CD4-positive, alpha-beta T cell (primary cell): ENCODE results near the gene DNMT3A. TPM values are rescaled to one million over a fixed set of nuclear protein-coding genes. Genes with fewer than 3 reads are reported as not detected.

ENCODE experiments used
- ATAC-seq: fragments of 200-7000 bp; cut with Tn5 transposase; one replicate; pipeline ENCODE4 v1.10.0; 2022; ENCODE audit warnings: mild to moderate bottlenecking; ENCODE audit not compliant: poor library complexity
- CTCF ChIA-PET: fragments of 350-600 bp; sonication (Branson Sonifier 250); formaldehyde crosslinking; loops from one replicate; lab custom pipeline; 2021; ENCODE audit warnings: antibody characterized with exemption, inconsistent platforms; lab: Charles Lee
- POLR2A ChIA-PET: fragments of 350-600 bp; sonication (Branson Sonifier 250); formaldehyde crosslinking; loops from one replicate; lab custom pipeline; 2021; ENCODE audit warnings: antibody characterized with exemption, inconsistent platforms; lab: Charles Lee
- DNase-seq, 14 experiments: peaks; one replicate each; pipeline ENCODE4 v3.0.0-alpha.2; 2013 to 2020; ENCODE audit warnings: mixed read lengths in 2 of 14
- H3K27ac ChIP-seq, 2 donors: one replicate each; pipeline versions ENCODE4 v1.5.1 to v1.7.0; 2013; ENCODE audit warnings: low read length in 2 of 2, low read depth in 1 of 2, mild to moderate bottlenecking in 1 of 2
- H3K27me3 ChIP-seq, 2 experiments: 1 replicate in 1 of 2; 2 replicates in 1 of 2; pipeline versions ENCODE4 v1.6.1 to v1.7.0; 2013; ENCODE audit warnings: low read length in 2 of 2, control low read depth in 1 of 2, mild to moderate bottlenecking in 1 of 2, moderate library complexity in 1 of 2; ENCODE audit not compliant: insufficient read depth in 2 of 2, control insufficient read depth in 1 of 2
- H3K36me3 ChIP-seq: one replicate; pipeline ENCODE4 v1.6.1; 2013; ENCODE audit warnings: low read length, control low read depth; ENCODE audit not compliant: insufficient read depth
- H3K4me1 ChIP-seq: one replicate; pipeline ENCODE4 v1.6.1; 2013; ENCODE audit warnings: low read length, control low read depth; ENCODE audit not compliant: insufficient read depth
- H3K4me3 ChIP-seq: one replicate; pipeline ENCODE4 v1.5.1; 2013; ENCODE audit warnings: mild to moderate bottlenecking, low read length, moderate library complexity
- H3K9me3 ChIP-seq, 2 experiments: 1 replicate in 1 of 2; 2 replicates in 1 of 2; pipeline versions ENCODE4 v1.6.1 to v1.7.0; 2013; ENCODE audit warnings: low read length in 2 of 2, mild to moderate bottlenecking in 2 of 2, control low read depth in 1 of 2, moderate library complexity in 1 of 2; ENCODE audit not compliant: control insufficient read depth in 1 of 2, insufficient read depth in 1 of 2
- H3K27ac Mint-ChIP-seq: one replicate; pipeline ENCODE4 v1.8.0; 2020; ENCODE audit warnings: mixed read lengths
- H3K27me3 Mint-ChIP-seq: one replicate; pipeline ENCODE4 v1.8.0; 2021; ENCODE audit warnings: mixed read lengths
- H3K36me3 Mint-ChIP-seq: one replicate; pipeline ENCODE4 v1.8.0; 2021; ENCODE audit warnings: low read depth, mixed read lengths
- H3K4me1 Mint-ChIP-seq: one replicate; pipeline ENCODE4 v1.8.0; 2021; ENCODE audit warnings: low read depth, mixed read lengths
- H3K4me3 Mint-ChIP-seq: one replicate; pipeline ENCODE4 v1.8.0; 2020; ENCODE audit warnings: mild to moderate bottlenecking, mixed read lengths
- H3K9me3 Mint-ChIP-seq: one replicate; pipeline ENCODE4 v1.8.0; 2020; ENCODE audit warnings: mixed read lengths
- intact Hi-C, 2 experiments: fragments of 100-400 bp; cut with DNase I in 1 of 2; cut with micrococcal nuclease in 1 of 2; formaldehyde crosslinking; loops; one replicate each; pipeline versions ENCODE4 v1.15.1 to v1.9.0; 2023 to 2025; cut with DNase I, micrococcal nuclease
- total RNA-seq, 174 experiments: library from RNA in 2 of 174; stranded (reverse) in 2 of 174; gene quantifications; one replicate each; pipeline ENCODE4 v1.2.3 and lab custom pipeline; 2021 to 2026
- TF ChIP-seq, protein P1 (sequence below): fragments of 200-600 bp; IDR thresholded peaks from one replicate; pipeline ENCODE4 v1.8.0; 2022; ENCODE audit warnings: antibody characterized with exemption, mild to moderate bottlenecking

The DNMT3A gene
- total RNA-seq, 2 experiments from 2014 or later, result 57.1 to 62.1 TPM

DNA sequence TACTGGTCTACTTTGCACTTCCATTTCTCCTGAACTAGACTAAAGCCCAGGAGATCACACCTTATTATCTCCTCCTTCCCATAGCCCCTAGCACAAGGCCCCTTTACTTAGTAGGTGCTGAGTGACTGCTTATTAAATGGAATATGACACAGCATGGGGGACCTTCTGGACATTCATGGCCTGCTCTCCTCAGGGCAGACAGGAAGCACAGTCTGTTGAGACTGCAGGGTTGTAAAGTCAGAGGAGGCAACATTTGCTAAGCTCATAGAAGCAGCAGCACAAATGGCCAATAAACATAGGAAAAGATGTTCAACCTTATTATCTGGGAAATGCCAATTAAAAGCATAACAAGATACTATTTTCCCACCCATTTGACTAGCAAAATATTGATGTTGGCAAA lies 75.3 kb downstream of the DNMT3A start:
- intact Hi-C loops, result no loop called here
- CTCF ChIA-PET, result interaction anchor here (1.1 kb wide), 1 partner anchor 10 kb away, joined by 3 read pairs; no protein-coding TSS in a partner anchor
- Mint-ChIP-seq H3K36me3 (peaks cover 83% of the 10 kb centered on the region), H3K9me3 (no peaks in the 10 kb centered on the region), H3K4me1 (peaks cover 52% of the 10 kb centered on the region), H3K27me3 (no peaks in the 10 kb centered on the region), H3K27ac (peak overlapping the region; percentile 43), H3K4me3 (no peak overlapping the region)
- no peak for ATAC-seq
- no peak for DNase-seq
- no peak overlapping the region for H3K4me3 ChIP-seq
- H3K27me3 ChIP-seq, result no peaks in the 10 kb centered on the region
- peaks cover 55% of the 10 kb centered on the region for H3K4me1 ChIP-seq
- H3K27ac ChIP-seq, result no peak overlapping the region
- H3K36me3 ChIP-seq, result peaks cover 43% of the 10 kb centered on the region
- POLR2A ChIA-PET, result interaction anchor here (1.1 to 1.7 kb wide), 3 partner anchors 11 to 50 kb away, joined by 3 to 6 read pairs (median 4); no protein-coding TSS in a partner anchor
- H3K9me3 ChIP-seq, result no peaks in the 10 kb centered on the region
- TF ChIP-seq, protein P1, sequence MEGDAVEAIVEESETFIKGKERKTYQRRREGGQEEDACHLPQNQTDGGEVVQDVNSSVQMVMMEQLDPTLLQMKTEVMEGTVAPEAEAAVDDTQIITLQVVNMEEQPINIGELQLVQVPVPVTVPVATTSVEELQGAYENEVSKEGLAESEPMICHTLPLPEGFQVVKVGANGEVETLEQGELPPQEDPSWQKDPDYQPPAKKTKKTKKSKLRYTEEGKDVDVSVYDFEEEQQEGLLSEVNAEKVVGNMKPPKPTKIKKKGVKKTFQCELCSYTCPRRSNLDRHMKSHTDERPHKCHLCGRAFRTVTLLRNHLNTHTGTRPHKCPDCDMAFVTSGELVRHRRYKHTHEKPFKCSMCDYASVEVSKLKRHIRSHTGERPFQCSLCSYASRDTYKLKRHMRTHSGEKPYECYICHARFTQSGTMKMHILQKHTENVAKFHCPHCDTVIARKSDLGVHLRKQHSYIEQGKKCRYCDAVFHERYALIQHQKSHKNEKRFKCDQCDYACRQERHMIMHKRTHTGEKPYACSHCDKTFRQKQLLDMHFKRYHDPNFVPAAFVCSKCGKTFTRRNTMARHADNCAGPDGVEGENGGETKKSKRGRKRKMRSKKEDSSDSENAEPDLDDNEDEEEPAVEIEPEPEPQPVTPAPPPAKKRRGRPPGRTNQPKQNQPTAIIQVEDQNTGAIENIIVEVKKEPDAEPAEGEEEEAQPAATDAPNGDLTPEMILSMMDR, result no peak

DNA sequence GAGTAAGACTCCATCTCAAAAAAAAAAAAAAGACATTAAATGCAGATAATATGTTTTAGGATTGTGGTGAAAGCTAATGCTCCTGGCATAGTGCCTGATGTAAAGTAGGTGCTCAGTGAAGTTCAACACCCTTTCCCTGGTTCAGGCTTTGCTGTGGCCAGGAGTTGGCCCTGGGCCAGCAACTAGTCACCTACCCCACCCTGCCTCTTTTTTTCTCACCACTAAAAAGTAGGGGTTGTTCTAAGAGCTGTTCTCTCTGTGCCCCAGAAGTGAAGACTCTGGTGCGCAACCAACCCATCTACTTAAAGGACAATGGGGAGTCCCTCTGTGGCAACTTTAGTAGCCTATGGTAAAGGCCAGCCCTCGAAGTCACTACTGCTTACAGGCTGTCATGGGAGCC lies 75.9 kb downstream of the DNMT3A start:
- TF ChIP-seq, protein P1, result no peak
- ChIA-PET CTCF (interaction anchor here (0.9 to 1.5 kb wide), 3 partner anchors 11 to 97 kb away, joined by 3 to 6 read pairs (median 3); no protein-coding TSS in a partner anchor), POLR2A (interaction anchor here (0.8 to 1.4 kb wide), 2 partner anchors 11 to 29 kb away, joined by 4 to 5 read pairs; no protein-coding TSS in a partner anchor)
- H3K9me3 ChIP-seq, result no peaks in the 10 kb centered on the region
- H3K9me3 Mint-ChIP-seq, result no peaks in the 10 kb centered on the region
- intact Hi-C loops, result no loop called here
- no peak overlapping the region for H3K27ac ChIP-seq
- H3K4me1 Mint-ChIP-seq, result peaks cover 52% of the 10 kb centered on the region
- H3K27me3 Mint-ChIP-seq, result no peaks in the 10 kb centered on the region
- ATAC-seq (no peak), DNase-seq (peak in 9 of 14 experiments; percentile 22 to 81 (median 51))
- peaks cover 40% of the 10 kb centered on the region for H3K36me3 ChIP-seq
- H3K27me3 ChIP-seq, result no peaks in the 10 kb centered on the region
- peak overlapping the region; percentile 43 for H3K27ac Mint-ChIP-seq
- no peak overlapping the region for H3K4me3 ChIP-seq
- H3K4me1 ChIP-seq, result peaks cover 50% of the 10 kb centered on the region
- H3K36me3 Mint-ChIP-seq, result peaks cover 78% of the 10 kb centered on the region
- H3K4me3 Mint-ChIP-seq, result no peak overlapping the region

DNA sequence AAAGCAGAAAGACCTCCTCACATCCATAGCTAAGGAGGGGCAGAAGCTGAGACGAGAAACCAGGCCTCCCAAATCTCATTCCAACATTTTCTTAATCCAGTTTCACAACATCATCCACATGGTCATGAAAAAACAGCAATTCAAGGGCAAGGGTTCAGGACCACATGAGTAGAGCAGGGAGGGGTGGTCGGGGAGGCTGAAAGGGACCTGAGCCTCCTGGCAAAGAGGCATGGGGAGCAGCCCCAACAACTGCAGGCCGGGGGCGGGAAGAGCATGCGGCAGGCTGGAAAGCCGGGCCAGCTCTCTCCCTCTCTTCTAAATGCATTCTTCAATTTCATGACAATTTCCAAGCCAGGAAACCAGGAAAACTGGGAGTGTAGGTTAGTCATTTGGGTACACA lies 76.7 kb downstream of the DNMT3A start:
- Mint-ChIP-seq H3K4me3 (no peak overlapping the region), H3K9me3 (no peaks in the 10 kb centered on the region), H3K36me3 (peaks cover 78% of the 10 kb centered on the region), H3K4me1 (peaks cover 46% of the 10 kb centered on the region), H3K27ac (no peak overlapping the region), H3K27me3 (no peaks in the 10 kb centered on the region)
- ATAC-seq, result no peak
- no peak overlapping the region for H3K27ac ChIP-seq
- TF ChIP-seq, protein P1, result no peak
- no peaks in the 10 kb centered on the region for H3K27me3 ChIP-seq
- DNase-seq, result no peak
- peaks cover 44% of the 10 kb centered on the region for H3K4me1 ChIP-seq
- intact Hi-C loops, result no loop called here
- no peaks in the 10 kb centered on the region for H3K9me3 ChIP-seq
- peaks cover 40% of the 10 kb centered on the region for H3K36me3 ChIP-seq
- ChIA-PET POLR2A (interaction anchor here (0.8 to 1.4 kb wide), 2 partner anchors 12 to 30 kb away, joined by 4 to 5 read pairs; no protein-coding TSS in a partner anchor), CTCF (interaction anchor here (0.9 to 1.5 kb wide), 2 partner anchors 13 to 97 kb away, joined by 3 to 6 read pairs; no protein-coding TSS in a partner anchor)
- H3K4me3 ChIP-seq, result no peak overlapping the region
